Endothelial cell of umbilical vein (primary cell): ENCODE results near the gene OGFOD2. TPM values are rescaled to one million over a fixed set of nuclear protein-coding genes. Genes with fewer than 3 reads are reported as not detected.

ENCODE experiments used
- BruUV-seq: library from RNA; stranded (reverse); fragments of 400-500 nt; replicated peaks from 2 replicates; lab custom pipeline; 2021; lab: Mats Ljungman, UMichigan
- CTCF ChIA-PET: fragments of 300-600, 350-600 bp; sonication (Branson Sonifier 250); formaldehyde crosslinking; loops from one replicate; lab custom pipeline; 2021; ENCODE audit warnings: antibody characterized with exemption, inconsistent platforms; lab: Charles Lee
- POLR2A ChIA-PET: fragments of 300-600, 350-600 bp; sonication (Branson Sonifier 250); formaldehyde crosslinking; loops from one replicate; lab custom pipeline; 2021; ENCODE audit warnings: antibody characterized with exemption, inconsistent platforms; lab: Charles Lee
- DNase-seq: peaks from one replicate; pipeline ENCODE4 v3.0.0-alpha.2; 2011; ENCODE audit warnings: low read depth, low spot score
- FAIRE-seq: peaks from 2 replicates; lab custom pipeline; 2011; peaks lifted over from hg19 to GRCh38; lab: Jason Lieb, UNC
- H2AFZ ChIP-seq: 2 replicates; pipeline ENCODE4 v1.6.0; 2012; ENCODE audit warnings: low read depth, low read length, control low read depth, inconsistent platforms
- H3K27ac ChIP-seq: 2 replicates; pipeline ENCODE4 v1.5.1; 2011; ENCODE audit warnings: low read depth, mild to moderate bottlenecking, control low read depth, low read length, moderate library complexity; ENCODE audit not compliant: insufficient read depth
- H3K27me3 ChIP-seq, 2 experiments: 2 replicates each; pipeline versions ENCODE4 v1.6.0 to v1.6.1; 2011; ENCODE audit warnings: low read length in 2 of 2, mixed read lengths in 1 of 2; ENCODE audit not compliant: control insufficient read depth in 2 of 2, insufficient read depth in 2 of 2
- H3K36me3 ChIP-seq, 2 experiments: 2 replicates in 1 of 2; 3 replicates in 1 of 2; pipeline ENCODE4 v1.5.1; 2011; ENCODE audit warnings: low read length in 2 of 2, mild to moderate bottlenecking in 1 of 2, moderate library complexity in 1 of 2; ENCODE audit not compliant: control insufficient read depth in 2 of 2, insufficient read depth in 2 of 2; ENCODE audit errors: extremely low read depth in 1 of 2
- H3K4me1 ChIP-seq: 3 replicates; pipeline ENCODE4 v1.5.1; 2011; ENCODE audit warnings: mild to moderate bottlenecking, low read length; ENCODE audit not compliant: control insufficient read depth, insufficient read depth; ENCODE audit errors: extremely low read depth
- H3K4me2 ChIP-seq: 2 replicates; pipeline ENCODE4 v1.6.1; 2011; ENCODE audit warnings: low read length, control low read depth, mixed read lengths; ENCODE audit not compliant: insufficient read depth
- H3K4me3 ChIP-seq, 3 experiments: fragments of 200-600 bp in 1 of 3; sonication (generic), shearing (Covaris generic) in 1 of 3; replicated peaks in 1 of 3; 2 replicates each; pipeline ENCODE4 v1.5.1; 2011 to 2016; ENCODE audit warnings: control low read depth in 3 of 3, low read length in 3 of 3, mild to moderate bottlenecking in 2 of 3, inconsistent platforms in 1 of 3, low read depth in 1 of 3, moderate library complexity in 1 of 3; ENCODE audit not compliant: insufficient read depth in 1 of 3
- H3K79me2 ChIP-seq: 2 replicates; pipeline ENCODE4 v1.6.0; 2012; ENCODE audit warnings: low read length, inconsistent platforms; ENCODE audit not compliant: control insufficient read depth, insufficient read depth
- H3K9ac ChIP-seq: replicated peaks from 2 replicates; pipeline ENCODE3; 2011; ENCODE audit warnings: low read length, control low read depth; ENCODE audit not compliant: insufficient read depth; ENCODE audit errors: extremely low read depth
- H3K9me1 ChIP-seq: replicated peaks from 3 replicates; pipeline ENCODE4 v1.6.0; 2011; ENCODE audit warnings: mild to moderate bottlenecking, low read length; ENCODE audit not compliant: control insufficient read depth, insufficient read depth; ENCODE audit errors: extremely low read depth
- H3K9me3 ChIP-seq: replicated peaks from 2 replicates; pipeline ENCODE4 v1.5.1; 2012; ENCODE audit warnings: low read length, inconsistent platforms; ENCODE audit not compliant: control insufficient read depth, insufficient read depth
- H4K20me1 ChIP-seq: replicated peaks from 2 replicates; pipeline ENCODE3; 2011; ENCODE audit warnings: mild to moderate bottlenecking, low read length; ENCODE audit not compliant: control insufficient read depth, insufficient read depth; ENCODE audit errors: extremely low read depth
- CTCF ChIP-seq, 2 donors: IDR thresholded peaks; 1 replicate in 1 of 2; 2 replicates in 1 of 2; pipeline ENCODE4 v1.5.1; 2011; ENCODE audit warnings: low read length in 2 of 2, mild to moderate bottlenecking in 2 of 2, moderate library complexity in 2 of 2, control low read depth in 1 of 2, inconsistent platforms in 1 of 2, low read depth in 1 of 2; ENCODE audit not compliant: insufficient read depth in 1 of 2; ENCODE audit errors: extremely low read depth in 1 of 2
- EZH2 ChIP-seq: IDR thresholded peaks from 2 replicates; pipeline ENCODE4 v1.6.1; 2012; ENCODE audit warnings: borderline replicate concordance, low read depth, mild to moderate bottlenecking, moderate library complexity, low read length, inconsistent platforms; ENCODE audit not compliant: severe bottlenecking
- FOS ChIP-seq: IDR thresholded peaks from 2 replicates; pipeline ENCODE4 v1.6.1; 2011; ENCODE audit warnings: mild to moderate bottlenecking, low read length, moderate library complexity, borderline replicate concordance; ENCODE audit not compliant: insufficient read depth
- GATA2 ChIP-seq: IDR thresholded peaks from 2 replicates; pipeline ENCODE4 v1.7.0; 2011; ENCODE audit warnings: low read depth, mild to moderate bottlenecking, moderate library complexity, mixed read lengths, low read length; ENCODE audit not compliant: insufficient read length, insufficient read depth
- JUN ChIP-seq: IDR thresholded peaks from 2 replicates; pipeline ENCODE4 v1.6.1; 2011; ENCODE audit warnings: borderline replicate concordance, low read depth; ENCODE audit not compliant: insufficient read length, insufficient read depth
- MAX ChIP-seq: IDR thresholded peaks from 2 replicates; pipeline ENCODE4 v1.6.1; 2011; ENCODE audit not compliant: insufficient read depth, insufficient read length
- MYC ChIP-seq: IDR thresholded peaks from one replicate; pipeline ENCODE4 v1.6.1; 2011; ENCODE audit warnings: mild to moderate bottlenecking, low read depth, low read length
- POLR2A ChIP-seq: IDR thresholded peaks from 2 replicates; pipeline ENCODE4 v1.6.1; 2012; ENCODE audit warnings: low read depth, mild to moderate bottlenecking, control low read depth, low read length
- POLR2AphosphoS5 ChIP-seq: IDR thresholded peaks from 2 replicates; pipeline ENCODE4 v1.6.1; 2012; ENCODE audit warnings: low read depth, mild to moderate bottlenecking, control low read depth, low read length, moderate library complexity; ENCODE audit not compliant: insufficient read depth
- dilution Hi-C: fragments of 300-500 bp; cut with MboI; formaldehyde crosslinking; loops from one replicate; pipeline ENCODE4 v1.15.0; 2019; ENCODE audit warnings: low sequenced_read_pairs; ENCODE audit not compliant: extremely low pct_ligation_motif_present
- intact Hi-C: fragments of 100-400 bp; cut with micrococcal nuclease; formaldehyde crosslinking; loops from one replicate; pipeline ENCODE4 v1.10.0; 2022
- polyA plus RNA-seq, 4 experiments: library from polyadenylated mRNA; depleted of rRNA in 3 of 4; stranded (reverse) in 3 of 4; unstranded in 1 of 4; fragments of >200 nt; gene quantifications; 2 replicates each; pipeline versions ENCODE4 v1.2.1 to v1.2.3, GENCODE V29; 2011 to 2012; ENCODE audit warnings: missing spikeins in 1 of 4
- total RNA-seq: library from RNA; stranded (reverse); gene quantifications from 2 replicates; pipeline ENCODE4 v1.2.3, GENCODE V29; 2021

Gene OGFOD2
- total and polyA plus RNA-seq, 2 donors (not counting 3 experiments of a cell fraction or from before 2014, with no cell fraction given): 16.8 to 24.1 TPM

GRCh38 chr12:123021688-123022604 is 46.9 kb downstream of the OGFOD2 start:
- no peaks in the 10 kb centered on the region for H3K9me1 ChIP-seq
- dilution Hi-C loops (no loop called here), intact Hi-C loops (no loop called here)
- no peaks in the 10 kb centered on the region for H3K27me3 ChIP-seq
- FAIRE-seq (no peak), DNase-seq (no peak)
- H4K20me1 ChIP-seq: no peaks in the 10 kb centered on the region
- H3K27ac ChIP-seq: no peak overlapping the region
- no peak overlapping the region for H3K4me3 ChIP-seq
- H3K79me2 ChIP-seq: no peaks in the 10 kb centered on the region
- H3K9ac ChIP-seq: no peak overlapping the region
- POLR2A ChIA-PET: no interaction called here
- no TSS peak for BruUV-seq
- CTCF ChIA-PET: interaction anchor here (2.3 kb wide), 1 partner anchor 216 kb away, joined by 10 read pairs; no protein-coding TSS in a partner anchor
- no peaks in the 10 kb centered on the region for H3K9me3 ChIP-seq
- H3K4me2 ChIP-seq: no peak overlapping the region
- H2AFZ ChIP-seq: no peak overlapping the region
- no peaks in the 10 kb centered on the region for H3K36me3 ChIP-seq
- no peak for TF ChIP-seq POLR2AphosphoS5
- no peak for TF ChIP-seq JUN
- no peak for TF ChIP-seq FOS
- no peak for TF ChIP-seq MAX
- no peak for TF ChIP-seq GATA2
- no peak for TF ChIP-seq EZH2
- peaks cover 3% of the 10 kb centered on the region for H3K4me1 ChIP-seq

GRCh38 chr12:123022846-123023245 is 47.8 kb downstream of the OGFOD2 start:
- POLR2A ChIA-PET: no interaction called here
- TF ChIP-seq CTCF (IDR thresholded peaks at IDR 0.05; ENCODE audit: extremely low read depth in 1 of 2, insufficient read depth in 1 of 2, low read depth in 1 of 2, low read length in 2 of 2): no peak
- TF ChIP-seq FOS: no peak
- TF ChIP-seq POLR2A: no peak
- TF ChIP-seq POLR2AphosphoS5: no peak
- no peak for TF ChIP-seq JUN
- no peak for TF ChIP-seq MAX
- TF ChIP-seq EZH2: no peak
- no peak for TF ChIP-seq GATA2
- TF ChIP-seq MYC: no peak
- FAIRE-seq: no peak

More at GRCh38 chr12:123022846-123023245, 47.8 kb downstream of the OGFOD2 start:
- intact Hi-C loops (no loop called here), dilution Hi-C loops (no loop called here)
- peaks cover 3% of the 10 kb centered on the region for H3K4me1 ChIP-seq
- no peak overlapping the region for H3K4me2 ChIP-seq
- BruUV-seq: no TSS peak
- H3K9me1 ChIP-seq: no peaks in the 10 kb centered on the region
- no peaks in the 10 kb centered on the region for H3K9me3 ChIP-seq
- H3K9ac ChIP-seq: no peak overlapping the region
- no peak overlapping the region for H2AFZ ChIP-seq
- H3K4me3 ChIP-seq: no peak overlapping the region
- no peaks in the 10 kb centered on the region for H3K79me2 ChIP-seq
- no peaks in the 10 kb centered on the region for H3K27me3 ChIP-seq
- H3K27ac ChIP-seq: no peak overlapping the region
- H3K36me3 ChIP-seq: no peaks in the 10 kb centered on the region
- CTCF ChIA-PET: interaction anchor here (2.3 kb wide), 1 partner anchor 215 kb away, joined by 10 read pairs; no protein-coding TSS in a partner anchor
- no peaks in the 10 kb centered on the region for H4K20me1 ChIP-seq
- no peak for DNase-seq
